ENCODE measurements around the gene ST6GAL1. TPM values are rescaled to one million over a fixed set of nuclear protein-coding genes. Genes with fewer than 3 reads are reported as not detected.
A peak's percentile ranks its signal among the peaks of the same experiment; 100 is the strongest.

ST6GAL1 gene
- total RNA-seq, 1 donor from 2014 or later: 68.2 TPM

- no peak for DNase-seq (ENCODE audit: extremely low spot score, unreplicated experiment)
Measured at GRCh38 chr3:186985661-186986364, 55.5 kb downstream of the ST6GAL1 start.

GRCh38 chr3:186986406-186986805 lies 56.1 kb downstream of the ST6GAL1 start:
- Mint-ChIP-seq H3K27ac (ENCODE audit: unreplicated experiment) (peak overlapping the region; percentile 76), H3K4me1 (ENCODE audit: unreplicated experiment) (peaks cover 41% of the 10 kb centered on the region), H3K9me3 (ENCODE audit: unreplicated experiment) (no peaks in the 10 kb centered on the region), H3K36me3 (ENCODE audit: unreplicated experiment) (peaks cover 29% of the 10 kb centered on the region), H3K4me3 (ENCODE audit: unreplicated experiment) (no peak overlapping the region), H3K27me3 (ENCODE audit: unreplicated experiment) (no peaks in the 10 kb centered on the region)
- DNase-seq (ENCODE audit: extremely low spot score, unreplicated experiment): no peak
- TF ChIP-seq, protein P1, sequence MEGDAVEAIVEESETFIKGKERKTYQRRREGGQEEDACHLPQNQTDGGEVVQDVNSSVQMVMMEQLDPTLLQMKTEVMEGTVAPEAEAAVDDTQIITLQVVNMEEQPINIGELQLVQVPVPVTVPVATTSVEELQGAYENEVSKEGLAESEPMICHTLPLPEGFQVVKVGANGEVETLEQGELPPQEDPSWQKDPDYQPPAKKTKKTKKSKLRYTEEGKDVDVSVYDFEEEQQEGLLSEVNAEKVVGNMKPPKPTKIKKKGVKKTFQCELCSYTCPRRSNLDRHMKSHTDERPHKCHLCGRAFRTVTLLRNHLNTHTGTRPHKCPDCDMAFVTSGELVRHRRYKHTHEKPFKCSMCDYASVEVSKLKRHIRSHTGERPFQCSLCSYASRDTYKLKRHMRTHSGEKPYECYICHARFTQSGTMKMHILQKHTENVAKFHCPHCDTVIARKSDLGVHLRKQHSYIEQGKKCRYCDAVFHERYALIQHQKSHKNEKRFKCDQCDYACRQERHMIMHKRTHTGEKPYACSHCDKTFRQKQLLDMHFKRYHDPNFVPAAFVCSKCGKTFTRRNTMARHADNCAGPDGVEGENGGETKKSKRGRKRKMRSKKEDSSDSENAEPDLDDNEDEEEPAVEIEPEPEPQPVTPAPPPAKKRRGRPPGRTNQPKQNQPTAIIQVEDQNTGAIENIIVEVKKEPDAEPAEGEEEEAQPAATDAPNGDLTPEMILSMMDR (IDR thresholded peaks at IDR 0.05): no peak

More at GRCh38 chr3:186985661-186986364, 55.5 kb downstream of the ST6GAL1 start:
- H3K27ac Mint-ChIP-seq (ENCODE audit: unreplicated experiment): peak overlapping the region; percentile 76
- TF ChIP-seq, protein P1 (IDR thresholded peaks at IDR 0.05): no peak
- H3K36me3 Mint-ChIP-seq (ENCODE audit: unreplicated experiment): peaks cover 28% of the 10 kb centered on the region
- no peaks in the 10 kb centered on the region for H3K27me3 Mint-ChIP-seq (ENCODE audit: unreplicated experiment)
- no peaks in the 10 kb centered on the region for H3K9me3 Mint-ChIP-seq (ENCODE audit: unreplicated experiment)
- H3K4me1 Mint-ChIP-seq (ENCODE audit: unreplicated experiment): peaks cover 40% of the 10 kb centered on the region
- no peak overlapping the region for H3K4me3 Mint-ChIP-seq (ENCODE audit: unreplicated experiment)

- no peak for DNase-seq (ENCODE audit: extremely low spot score, unreplicated experiment)
- Mint-ChIP-seq H3K27ac (ENCODE audit: unreplicated experiment) (peak overlapping the region; percentile 76), H3K9me3 (ENCODE audit: unreplicated experiment) (no peaks in the 10 kb centered on the region), H3K27me3 (ENCODE audit: unreplicated experiment) (no peaks in the 10 kb centered on the region), H3K4me3 (ENCODE audit: unreplicated experiment) (no peak overlapping the region), H3K4me1 (ENCODE audit: unreplicated experiment) (peaks cover 41% of the 10 kb centered on the region), H3K36me3 (ENCODE audit: unreplicated experiment) (peaks cover 32% of the 10 kb centered on the region)
- TF ChIP-seq, protein P1 (IDR thresholded peaks at IDR 0.05): no peak
Measured at GRCh38 chr3:186986816-186987215, 56.5 kb downstream of the ST6GAL1 start.

- peaks cover 34% of the 10 kb centered on the region for H3K4me1 Mint-ChIP-seq (ENCODE audit: unreplicated experiment)
- H3K27ac Mint-ChIP-seq (ENCODE audit: unreplicated experiment): no peak overlapping the region
- H3K4me3 Mint-ChIP-seq (ENCODE audit: unreplicated experiment): no peak overlapping the region
- no peaks in the 10 kb centered on the region for H3K27me3 Mint-ChIP-seq (ENCODE audit: unreplicated experiment)
- H3K36me3 Mint-ChIP-seq (ENCODE audit: unreplicated experiment): peaks cover 23% of the 10 kb centered on the region
- H3K9me3 Mint-ChIP-seq (ENCODE audit: unreplicated experiment): no peaks in the 10 kb centered on the region
- TF ChIP-seq, protein P1 (IDR thresholded peaks at IDR 0.05): no peak
- DNase-seq (ENCODE audit: extremely low spot score, unreplicated experiment): no peak
Measured at GRCh38 chr3:186988806-186989205, 58.5 kb downstream of the ST6GAL1 start.

GRCh38 chr3:186989429-186989828 lies 59.1 kb downstream of the ST6GAL1 start:
- H3K9me3 Mint-ChIP-seq (ENCODE audit: unreplicated experiment): no peaks in the 10 kb centered on the region
- TF ChIP-seq, protein P1 (IDR thresholded peaks at IDR 0.05): no peak
- no peaks in the 10 kb centered on the region for H3K27me3 Mint-ChIP-seq (ENCODE audit: unreplicated experiment)
- H3K27ac Mint-ChIP-seq (ENCODE audit: unreplicated experiment): no peak overlapping the region
- H3K4me3 Mint-ChIP-seq (ENCODE audit: unreplicated experiment): no peak overlapping the region
- DNase-seq (ENCODE audit: extremely low spot score, unreplicated experiment): no peak
- H3K4me1 Mint-ChIP-seq (ENCODE audit: unreplicated experiment): peaks cover 33% of the 10 kb centered on the region
- peaks cover 20% of the 10 kb centered on the region for H3K36me3 Mint-ChIP-seq (ENCODE audit: unreplicated experiment)
